ENCODE results near the gene MGLL.

Gene MGLL

DNA sequence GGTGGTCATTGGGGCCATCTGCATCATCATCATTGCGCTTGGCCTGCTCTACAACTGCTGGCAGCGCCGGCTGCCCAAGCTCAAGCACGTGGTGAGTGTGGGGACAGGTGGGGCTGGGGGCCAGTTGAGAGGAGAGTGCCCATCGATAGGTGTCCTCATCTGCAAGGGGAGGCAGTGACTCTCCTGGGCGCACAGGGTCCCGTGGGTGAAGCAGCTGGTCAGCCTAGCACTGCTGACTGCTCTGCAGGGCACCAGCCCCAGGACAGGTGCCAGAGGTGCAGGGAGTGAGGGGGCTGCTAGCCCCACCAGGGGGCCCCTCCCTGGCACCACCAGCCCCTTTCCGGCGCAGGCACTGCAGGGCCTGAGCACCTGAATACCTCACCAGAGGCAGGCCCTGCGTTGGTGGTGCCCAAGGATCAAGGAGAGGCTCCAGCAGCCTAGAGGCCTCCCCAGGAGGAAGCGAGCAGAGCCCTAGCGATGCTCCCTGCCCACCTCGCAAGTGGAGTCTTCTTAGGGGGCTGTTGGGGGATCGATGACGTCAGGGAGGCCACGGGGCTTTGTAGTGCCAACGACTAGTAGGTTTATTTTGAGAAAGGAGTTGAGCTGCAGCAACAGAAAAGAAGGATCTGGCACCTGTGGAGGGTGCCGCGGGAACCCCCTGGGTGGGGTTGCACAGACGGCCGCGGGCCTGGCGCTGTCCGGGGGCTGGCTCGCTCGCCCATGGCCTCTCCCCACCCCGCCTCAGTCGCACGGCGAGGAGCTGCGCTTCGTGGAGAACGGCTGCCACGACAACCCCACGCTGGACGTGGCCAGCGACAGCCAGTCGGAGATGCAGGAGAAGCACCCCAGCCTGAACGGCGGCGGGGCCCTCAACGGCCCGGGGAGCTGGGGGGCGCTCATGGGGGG, 150.5 kb downstream of the MGLL start:
- peak; percentile 60 for DNase-seq (ENCODE audit: low spot score)
- TF ChIP-seq, protein P1, sequence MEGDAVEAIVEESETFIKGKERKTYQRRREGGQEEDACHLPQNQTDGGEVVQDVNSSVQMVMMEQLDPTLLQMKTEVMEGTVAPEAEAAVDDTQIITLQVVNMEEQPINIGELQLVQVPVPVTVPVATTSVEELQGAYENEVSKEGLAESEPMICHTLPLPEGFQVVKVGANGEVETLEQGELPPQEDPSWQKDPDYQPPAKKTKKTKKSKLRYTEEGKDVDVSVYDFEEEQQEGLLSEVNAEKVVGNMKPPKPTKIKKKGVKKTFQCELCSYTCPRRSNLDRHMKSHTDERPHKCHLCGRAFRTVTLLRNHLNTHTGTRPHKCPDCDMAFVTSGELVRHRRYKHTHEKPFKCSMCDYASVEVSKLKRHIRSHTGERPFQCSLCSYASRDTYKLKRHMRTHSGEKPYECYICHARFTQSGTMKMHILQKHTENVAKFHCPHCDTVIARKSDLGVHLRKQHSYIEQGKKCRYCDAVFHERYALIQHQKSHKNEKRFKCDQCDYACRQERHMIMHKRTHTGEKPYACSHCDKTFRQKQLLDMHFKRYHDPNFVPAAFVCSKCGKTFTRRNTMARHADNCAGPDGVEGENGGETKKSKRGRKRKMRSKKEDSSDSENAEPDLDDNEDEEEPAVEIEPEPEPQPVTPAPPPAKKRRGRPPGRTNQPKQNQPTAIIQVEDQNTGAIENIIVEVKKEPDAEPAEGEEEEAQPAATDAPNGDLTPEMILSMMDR (IDR thresholded peaks at IDR 0.05; ENCODE audit: extremely low read depth, missing control alignments) = no peak

DNA sequence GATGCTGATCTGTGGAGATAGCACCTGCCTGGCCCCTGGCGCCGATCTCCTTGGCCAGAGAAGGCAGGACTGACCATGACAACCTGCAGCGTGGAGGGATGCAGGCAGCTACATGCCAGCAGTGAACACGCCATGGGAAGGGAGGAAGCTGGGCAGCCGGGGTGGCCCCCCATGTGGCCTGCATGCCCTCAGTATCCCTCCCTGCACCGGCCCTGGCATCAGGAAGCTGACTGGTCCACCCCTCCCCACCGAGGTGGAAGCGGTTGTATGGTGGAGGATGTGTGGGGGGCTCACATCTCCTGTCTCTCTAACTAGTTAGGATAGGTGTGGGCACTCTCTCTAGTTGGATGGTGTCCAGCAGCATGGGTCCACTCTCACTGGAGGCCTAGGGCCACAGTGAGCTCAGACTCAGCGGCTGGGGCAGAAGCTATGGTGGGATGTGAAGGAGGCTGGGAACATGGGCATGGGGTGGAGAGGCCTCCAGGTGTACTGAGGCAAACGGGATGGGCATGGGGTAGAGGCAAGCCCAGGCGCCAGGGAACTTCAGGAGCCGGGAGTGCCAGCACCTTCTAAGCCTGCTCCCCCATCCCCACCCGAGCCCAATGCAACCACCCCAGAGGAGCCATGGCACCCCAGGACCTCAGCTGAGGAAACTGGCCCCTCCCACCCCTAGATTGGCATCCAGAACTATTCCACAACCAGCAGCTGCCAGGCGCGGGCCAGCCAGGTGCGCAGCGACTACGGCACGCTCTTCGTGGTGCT, 151.4 kb downstream of the MGLL start:
- DNase-seq (ENCODE audit: low spot score) = no peak
- TF ChIP-seq, protein P1 (IDR thresholded peaks at IDR 0.05; ENCODE audit: extremely low read depth, missing control alignments) = no peak

DNA sequence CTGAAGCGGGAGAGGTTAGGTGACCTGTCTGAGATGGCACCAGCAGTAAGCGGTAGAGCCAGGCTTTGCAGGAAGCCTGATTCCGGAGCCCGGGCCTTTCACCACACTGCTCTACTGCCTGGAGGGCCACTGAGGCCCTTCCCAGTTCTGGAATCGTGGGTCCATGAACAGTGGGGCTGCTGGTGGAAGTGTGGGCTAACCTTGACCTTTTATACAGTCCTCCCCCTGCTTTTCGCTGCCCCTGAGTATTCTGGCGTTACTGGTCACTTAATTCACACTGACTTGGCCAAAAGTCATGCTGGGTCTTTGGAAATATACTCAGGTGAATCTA, 152.1 kb downstream of the MGLL start:
- TF ChIP-seq, protein P1 (IDR thresholded peaks at IDR 0.05; ENCODE audit: extremely low read depth, missing control alignments) = no peak
- no peak for DNase-seq (ENCODE audit: low spot score)

DNA sequence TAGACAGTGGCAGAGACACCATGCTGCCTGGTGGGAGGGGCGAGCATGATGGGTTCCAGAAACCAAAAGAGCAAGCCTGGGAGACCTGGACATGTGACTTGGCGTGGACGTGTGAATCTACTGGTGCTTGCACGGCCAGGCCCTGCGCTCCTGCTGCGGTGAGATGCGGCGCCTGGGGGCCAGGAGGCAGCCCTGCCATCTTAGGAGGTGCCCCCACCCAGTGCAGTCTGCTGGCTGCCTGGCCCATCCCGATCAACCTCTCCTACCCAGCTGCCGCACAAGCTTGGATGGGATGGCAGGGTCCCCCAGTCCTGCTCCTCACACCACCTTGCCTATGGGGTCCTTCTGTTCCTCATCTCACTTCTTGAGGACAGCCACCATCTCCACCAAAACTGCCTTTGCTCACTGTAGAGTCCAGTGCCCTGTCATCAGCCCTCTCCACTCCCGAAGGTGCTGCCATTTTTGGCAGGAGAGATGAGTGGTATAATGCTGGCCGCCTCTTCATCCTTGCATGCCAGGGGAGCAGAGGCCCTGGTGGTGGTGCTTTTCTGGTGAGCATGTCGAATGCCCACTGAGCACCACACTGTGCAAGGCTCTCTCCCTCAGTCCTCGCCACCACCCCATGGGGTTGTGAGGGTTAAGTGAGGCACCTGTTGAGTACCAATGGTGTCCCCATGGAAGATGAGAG, 152.6 kb downstream of the MGLL start:
- TF ChIP-seq, protein P1 (IDR thresholded peaks at IDR 0.05; ENCODE audit: extremely low read depth, missing control alignments) = no peak
- no peak for DNase-seq (ENCODE audit: low spot score)

DNA sequence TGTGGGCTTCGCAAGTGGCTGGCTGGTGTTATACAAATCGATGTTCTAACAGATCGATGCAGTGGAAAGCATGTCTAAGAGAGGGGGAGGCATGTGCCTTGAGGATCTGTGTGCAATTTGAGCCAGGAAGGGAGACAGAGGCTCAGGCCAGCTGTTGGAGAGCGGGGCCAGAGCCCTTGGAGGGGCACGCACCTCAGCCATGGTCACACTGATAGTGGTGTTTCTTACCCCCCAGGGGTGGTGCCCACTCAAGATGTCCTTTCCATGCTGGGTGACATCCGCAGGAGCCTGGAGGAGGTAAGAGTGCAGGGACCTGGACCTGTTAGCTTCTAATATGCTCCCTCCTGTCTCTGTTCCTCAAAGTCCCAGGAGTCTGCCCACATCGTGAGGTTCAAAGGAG, 153.4 kb downstream of the MGLL start:
- DNase-seq (ENCODE audit: low spot score) = no peak
- TF ChIP-seq, protein P1 (IDR thresholded peaks at IDR 0.05; ENCODE audit: extremely low read depth, missing control alignments) = no peak

DNA sequence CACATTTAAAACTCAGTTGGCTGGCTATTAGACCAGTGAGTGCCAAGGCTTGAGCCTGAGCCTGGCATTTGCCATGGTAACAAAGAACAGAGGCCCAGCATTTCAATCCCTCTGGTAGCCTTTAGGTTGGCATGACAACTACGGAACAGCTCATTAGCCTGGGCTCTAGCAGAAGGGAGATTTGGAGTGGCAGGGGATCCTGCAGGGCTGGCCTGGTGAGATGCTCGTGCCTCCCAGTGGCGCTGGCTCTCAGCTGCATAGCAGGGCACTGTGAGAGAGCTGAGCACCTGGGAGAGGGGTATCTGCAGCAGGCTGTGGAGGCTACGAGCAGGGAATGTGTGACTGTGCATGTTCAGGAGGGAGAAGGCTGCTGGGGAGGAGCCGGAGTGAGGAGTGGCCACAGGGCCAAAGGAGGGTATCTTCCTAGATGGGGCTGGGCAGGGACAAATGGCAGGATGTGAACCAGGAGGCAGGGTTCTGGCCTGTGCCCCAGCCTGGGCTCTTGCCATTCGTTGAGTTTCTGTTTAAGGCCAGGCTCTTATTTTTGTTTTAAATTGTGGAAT, 155.1 kb downstream of the MGLL start:
- TF ChIP-seq, protein P1 (IDR thresholded peaks at IDR 0.05; ENCODE audit: extremely low read depth, missing control alignments) = no peak
- DNase-seq (ENCODE audit: low spot score) = no peak

Data from GM20000 (cell line).